HEK293 (cell line): ENCODE data around the gene NUP62.
A peak's percentile ranks its signal among the peaks of the same experiment; 100 is the strongest.

Experiments
- IKZF3 ChIP-seq: fragments of 450-650 bp; IDR thresholded peaks from 2 replicates; pipeline ENCODE4 v1.5.0; 2018; ENCODE audit warnings: missing biosample characterization, mild to moderate bottlenecking, missing genetic modification characterization, moderate library complexity
- KLF1 ChIP-seq: fragments of 450-650 bp; formaldehyde crosslinking; IDR thresholded peaks from 2 replicates; pipeline ENCODE4 v1.5.1; 2016; ENCODE audit warnings: missing biosample characterization, missing genetic modification characterization
- KLF9 ChIP-seq: fragments of 450-650 bp; formaldehyde crosslinking; IDR thresholded peaks from 2 replicates; pipeline ENCODE4 v1.5.1; 2016; ENCODE audit warnings: missing biosample characterization, missing genetic modification characterization, low read depth
- RBAK ChIP-seq: fragments of 450-650 bp; formaldehyde crosslinking; IDR thresholded peaks from 2 replicates; pipeline ENCODE4 v1.5.1; 2016; ENCODE audit warnings: missing biosample characterization, missing genetic modification characterization
- TRIM28 ChIP-seq: IDR thresholded peaks from 2 replicates; pipeline ENCODE4 v1.6.1; 2011; ENCODE audit warnings: low read length, control low read depth, borderline replicate concordance
- WT1 ChIP-seq: fragments of 450-650 bp; formaldehyde crosslinking; IDR thresholded peaks from 2 replicates; pipeline ENCODE4 v1.5.1; 2016; ENCODE audit warnings: missing biosample characterization, missing genetic modification characterization
- YY1 ChIP-seq: fragments of 450-650 bp; formaldehyde crosslinking; IDR thresholded peaks from 2 replicates; pipeline ENCODE4 v1.5.1; 2018; ENCODE audit warnings: missing biosample characterization, missing genetic modification characterization
- ZNF148 ChIP-seq: fragments of 450-650 bp; formaldehyde crosslinking; IDR thresholded peaks from 2 replicates; pipeline ENCODE4 v1.5.0; 2017; ENCODE audit warnings: missing biosample characterization, missing genetic modification characterization, borderline replicate concordance
- ZNF169 ChIP-seq: fragments of 450-650 bp; formaldehyde crosslinking; IDR thresholded peaks from 2 replicates; pipeline ENCODE4 v1.5.1; 2016; ENCODE audit warnings: missing biosample characterization, missing genetic modification characterization
- ZNF202 ChIP-seq: fragments of 450-650 bp; formaldehyde crosslinking; IDR thresholded peaks from 2 replicates; pipeline ENCODE4 v1.5.1; 2016; ENCODE audit warnings: missing biosample characterization, missing genetic modification characterization, borderline replicate concordance
- ZNF239 ChIP-seq: fragments of 450-650 bp; formaldehyde crosslinking; IDR thresholded peaks from 2 replicates; pipeline ENCODE4 v1.5.1; 2016; ENCODE audit warnings: missing biosample characterization, missing genetic modification characterization
- ZNF248 ChIP-seq: fragments of 450-650 bp; formaldehyde crosslinking; IDR thresholded peaks from 2 replicates; pipeline ENCODE4 v1.5.1; 2017; ENCODE audit warnings: missing biosample characterization, missing genetic modification characterization
- ZNF280D ChIP-seq: fragments of 450-650 bp; formaldehyde crosslinking; IDR thresholded peaks from 2 replicates; pipeline ENCODE4 v1.5.1; 2016; ENCODE audit warnings: missing biosample characterization, missing genetic modification characterization
- ZNF302 ChIP-seq: fragments of 450-650 bp; formaldehyde crosslinking; IDR thresholded peaks from 2 replicates; pipeline ENCODE4 v1.5.1; 2016; ENCODE audit warnings: missing biosample characterization, missing genetic modification characterization, low read depth
- ZNF335 ChIP-seq: fragments of 450-650 bp; formaldehyde crosslinking; conservative IDR thresholded peaks from 2 replicates; pipeline ENCODE4 v1.5.1; 2016; ENCODE audit warnings: missing biosample characterization, missing genetic modification characterization
- ZNF366 ChIP-seq: fragments of 450-650 bp; formaldehyde crosslinking; conservative IDR thresholded peaks from 2 replicates; pipeline ENCODE4 v1.5.1; 2016; ENCODE audit warnings: missing biosample characterization, missing genetic modification characterization
- ZNF394 ChIP-seq: fragments of 450-650 bp; formaldehyde crosslinking; IDR thresholded peaks from 2 replicates; pipeline ENCODE4 v1.5.1; 2016; ENCODE audit warnings: missing biosample characterization, missing genetic modification characterization, mild to moderate bottlenecking, moderate library complexity, borderline replicate concordance
- ZNF416 ChIP-seq: fragments of 450-650 bp; formaldehyde crosslinking; IDR thresholded peaks from 2 replicates; pipeline ENCODE4 v1.5.1; 2016; ENCODE audit warnings: missing biosample characterization, missing genetic modification characterization
- ZNF433 ChIP-seq: fragments of 450-650 bp; formaldehyde crosslinking; IDR thresholded peaks from 2 replicates; pipeline ENCODE4 v1.5.1; 2016; ENCODE audit warnings: missing biosample characterization, missing genetic modification characterization, low read depth
- ZNF530 ChIP-seq: fragments of 450-650 bp; formaldehyde crosslinking; IDR thresholded peaks from 2 replicates; pipeline ENCODE4 v1.5.1; 2016; ENCODE audit warnings: low read depth, missing biosample characterization, missing genetic modification characterization
- ZNF544 ChIP-seq: fragments of 450-650 bp; formaldehyde crosslinking; IDR thresholded peaks from 2 replicates; pipeline ENCODE4 v1.5.0; 2017; ENCODE audit warnings: missing biosample characterization, missing genetic modification characterization
- ZNF610 ChIP-seq: fragments of 450-650 bp; formaldehyde crosslinking; IDR thresholded peaks from 2 replicates; pipeline ENCODE4 v1.5.1; 2016; ENCODE audit warnings: missing biosample characterization, missing genetic modification characterization, borderline replicate concordance
- ZNF664 ChIP-seq: fragments of 450-650 bp; formaldehyde crosslinking; IDR thresholded peaks from 2 replicates; pipeline ENCODE4 v1.5.1; 2016; ENCODE audit warnings: missing biosample characterization, missing genetic modification characterization
- ZNF76 ChIP-seq: fragments of 450-650 bp; formaldehyde crosslinking; IDR thresholded peaks from 2 replicates; pipeline ENCODE4; 2016; ENCODE audit warnings: low read depth, missing biosample characterization, missing genetic modification characterization, borderline replicate concordance
- TF ChIP-seq, protein P1 (sequence below): fragments of 450-650 bp; formaldehyde crosslinking; IDR thresholded peaks from 2 replicates; pipeline ENCODE4 v1.5.1; 2016; ENCODE audit warnings: missing biosample characterization, missing genetic modification characterization
- TF ChIP-seq, protein P2 (sequence below): fragments of 450-650 bp; IDR thresholded peaks from 2 replicates; pipeline ENCODE4 v1.5.1; 2018; ENCODE audit warnings: missing biosample characterization, mild to moderate bottlenecking, missing genetic modification characterization
- TF ChIP-seq, protein P3 (sequence below): fragments of 450-650 bp; formaldehyde crosslinking; IDR thresholded peaks from 2 replicates; pipeline ENCODE4; 2016; ENCODE audit warnings: missing biosample characterization, missing genetic modification characterization
- TF ChIP-seq, protein P4 (sequence below): fragments of 450-650 bp; formaldehyde crosslinking; IDR thresholded peaks from 2 replicates; pipeline ENCODE4 v1.5.1; 2017; ENCODE audit warnings: missing biosample characterization, missing genetic modification characterization

NUP62 gene

GRCh38 chr19:49877020-49877878, 52.1 kb downstream of the NUP62 start, which contains the start of the genes AKT1S1 and TBC1D17 (continued):
- TF ChIP-seq, protein P1, sequence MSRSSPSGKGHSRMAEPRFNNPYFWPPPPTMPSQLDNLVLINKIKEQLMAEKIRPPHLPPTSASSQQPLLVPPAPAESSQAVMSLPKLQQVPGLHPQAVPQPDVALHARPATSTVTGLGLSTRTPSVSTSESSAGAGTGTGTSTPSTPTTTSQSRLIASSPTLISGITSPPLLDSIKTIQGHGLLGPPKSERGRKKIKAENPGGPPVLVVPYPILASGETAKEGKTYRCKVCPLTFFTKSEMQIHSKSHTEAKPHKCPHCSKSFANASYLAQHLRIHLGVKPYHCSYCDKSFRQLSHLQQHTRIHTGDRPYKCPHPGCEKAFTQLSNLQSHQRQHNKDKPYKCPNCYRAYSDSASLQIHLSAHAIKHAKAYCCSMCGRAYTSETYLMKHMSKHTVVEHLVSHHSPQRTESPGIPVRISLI (tag by site-specific recombination), result no peak
- TF ChIP-seq ZNF239 (tag by site-specific recombination), result no peak
- peak; percentile 10; the same call in 1 of the 2 replicates for TF ChIP-seq RBAK (tag by site-specific recombination)
- TF ChIP-seq TRIM28, result no peak
- peak; percentile 93 for TF ChIP-seq ZNF335 (tag by site-specific recombination)
- peak; percentile 79 for TF ChIP-seq ZNF76
- no peak for TF ChIP-seq ZNF544 (tag by site-specific recombination)
- TF ChIP-seq IKZF3, result peak; percentile 87
- peak; percentile 87 for TF ChIP-seq YY1 (tag by site-specific recombination)
- no peak for TF ChIP-seq ZNF302 (tag by site-specific recombination)
- peak; percentile 30 for TF ChIP-seq WT1
- TF ChIP-seq ZNF530 (tag by site-specific recombination), result no peak
- peak; percentile 25; the same call in 1 of the 2 replicates for TF ChIP-seq ZNF366 (tag by site-specific recombination)
- TF ChIP-seq ZNF416 (tag by site-specific recombination), result no peak
- TF ChIP-seq KLF1 (tag by site-specific recombination), result no peak
- 0 out of 2 replicates have a peak, but pooled peaks have one; percentile 7 for TF ChIP-seq ZNF664 (tag by site-specific recombination)
- TF ChIP-seq ZNF394 (tag by site-specific recombination), result no peak
- no peak for TF ChIP-seq ZNF202 (tag by site-specific recombination)
- no peak for TF ChIP-seq ZNF280D
- no peak; the same call in 1 of the 2 replicates for TF ChIP-seq ZNF169 (tag by site-specific recombination)
- TF ChIP-seq ZNF610 (tag by site-specific recombination), result peak; percentile 14; the same call in 1 of the 2 replicates
- TF ChIP-seq, protein P2, sequence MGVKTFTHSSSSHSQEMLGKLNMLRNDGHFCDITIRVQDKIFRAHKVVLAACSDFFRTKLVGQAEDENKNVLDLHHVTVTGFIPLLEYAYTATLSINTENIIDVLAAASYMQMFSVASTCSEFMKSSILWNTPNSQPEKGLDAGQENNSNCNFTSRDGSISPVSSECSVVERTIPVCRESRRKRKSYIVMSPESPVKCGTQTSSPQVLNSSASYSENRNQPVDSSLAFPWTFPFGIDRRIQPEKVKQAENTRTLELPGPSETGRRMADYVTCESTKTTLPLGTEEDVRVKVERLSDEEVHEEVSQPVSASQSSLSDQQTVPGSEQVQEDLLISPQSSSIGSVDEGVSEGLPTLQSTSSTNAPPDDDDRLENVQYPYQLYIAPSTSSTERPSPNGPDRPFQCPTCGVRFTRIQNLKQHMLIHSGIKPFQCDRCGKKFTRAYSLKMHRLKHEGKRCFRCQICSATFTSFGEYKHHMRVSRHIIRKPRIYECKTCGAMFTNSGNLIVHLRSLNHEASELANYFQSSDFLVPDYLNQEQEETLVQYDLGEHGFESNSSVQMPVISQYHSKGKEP (tag by site-specific recombination), result peak; percentile 47
- TF ChIP-seq, protein P3, sequence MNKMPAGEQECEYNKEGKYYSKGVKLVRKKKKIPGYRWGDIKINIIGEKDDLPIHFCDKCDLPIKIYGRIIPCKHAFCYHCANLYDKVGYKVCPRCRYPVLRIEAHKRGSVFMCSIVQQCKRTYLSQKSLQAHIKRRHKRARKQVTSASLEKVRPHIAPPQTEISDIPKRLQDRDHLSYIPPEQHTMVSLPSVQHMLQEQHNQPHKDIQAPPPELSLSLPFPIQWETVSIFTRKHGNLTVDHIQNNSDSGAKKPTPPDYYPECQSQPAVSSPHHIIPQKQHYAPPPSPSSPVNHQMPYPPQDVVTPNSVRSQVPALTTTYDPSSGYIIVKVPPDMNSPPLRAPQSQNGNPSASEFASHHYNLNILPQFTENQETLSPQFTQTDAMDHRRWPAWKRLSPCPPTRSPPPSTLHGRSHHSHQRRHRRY (tag by site-specific recombination), result no peak
- TF ChIP-seq ZNF248, result no peak
- TF ChIP-seq KLF9 (tag by site-specific recombination), result peak; percentile 91
- TF ChIP-seq ZNF148 (tag by site-specific recombination), result no peak
- TF ChIP-seq, protein P4, sequence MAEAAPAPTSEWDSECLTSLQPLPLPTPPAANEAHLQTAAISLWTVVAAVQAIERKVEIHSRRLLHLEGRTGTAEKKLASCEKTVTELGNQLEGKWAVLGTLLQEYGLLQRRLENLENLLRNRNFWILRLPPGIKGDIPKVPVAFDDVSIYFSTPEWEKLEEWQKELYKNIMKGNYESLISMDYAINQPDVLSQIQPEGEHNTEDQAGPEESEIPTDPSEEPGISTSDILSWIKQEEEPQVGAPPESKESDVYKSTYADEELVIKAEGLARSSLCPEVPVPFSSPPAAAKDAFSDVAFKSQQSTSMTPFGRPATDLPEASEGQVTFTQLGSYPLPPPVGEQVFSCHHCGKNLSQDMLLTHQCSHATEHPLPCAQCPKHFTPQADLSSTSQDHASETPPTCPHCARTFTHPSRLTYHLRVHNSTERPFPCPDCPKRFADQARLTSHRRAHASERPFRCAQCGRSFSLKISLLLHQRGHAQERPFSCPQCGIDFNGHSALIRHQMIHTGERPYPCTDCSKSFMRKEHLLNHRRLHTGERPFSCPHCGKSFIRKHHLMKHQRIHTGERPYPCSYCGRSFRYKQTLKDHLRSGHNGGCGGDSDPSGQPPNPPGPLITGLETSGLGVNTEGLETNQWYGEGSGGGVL (tag by site-specific recombination), result no peak
- no peak for TF ChIP-seq ZNF433 (tag by site-specific recombination)
